GM21528 (cell line): ENCODE data around the gene ENAM.
"Not testable (repeated sequence)": the region's sequence is repeated elsewhere in the genome, so short reads cannot be mapped to it uniquely, and the experiment has no call there.

Source experiments
- ATAC-seq: cut with Tn5 transposase; IDR thresholded peaks from one replicate; pipeline ENCODE4 v1.9.1; 2021; ENCODE audit warnings: mild to moderate bottlenecking, moderate library complexity; ENCODE audit not compliant: unreplicated experiment, low FRiP score

Gene ENAM

GRCh38 chr4:70623323-70623722 is 5.2 kb upstream of the ENAM start:
- no peak for ATAC-seq

- no peak for ATAC-seq
Measured at GRCh38 chr4:70624226-70624793, 4.2 kb upstream of the ENAM start.

- no peak for ATAC-seq
Measured at GRCh38 chr4:70627620-70628019, 924 bp upstream of the ENAM start.

DNA sequence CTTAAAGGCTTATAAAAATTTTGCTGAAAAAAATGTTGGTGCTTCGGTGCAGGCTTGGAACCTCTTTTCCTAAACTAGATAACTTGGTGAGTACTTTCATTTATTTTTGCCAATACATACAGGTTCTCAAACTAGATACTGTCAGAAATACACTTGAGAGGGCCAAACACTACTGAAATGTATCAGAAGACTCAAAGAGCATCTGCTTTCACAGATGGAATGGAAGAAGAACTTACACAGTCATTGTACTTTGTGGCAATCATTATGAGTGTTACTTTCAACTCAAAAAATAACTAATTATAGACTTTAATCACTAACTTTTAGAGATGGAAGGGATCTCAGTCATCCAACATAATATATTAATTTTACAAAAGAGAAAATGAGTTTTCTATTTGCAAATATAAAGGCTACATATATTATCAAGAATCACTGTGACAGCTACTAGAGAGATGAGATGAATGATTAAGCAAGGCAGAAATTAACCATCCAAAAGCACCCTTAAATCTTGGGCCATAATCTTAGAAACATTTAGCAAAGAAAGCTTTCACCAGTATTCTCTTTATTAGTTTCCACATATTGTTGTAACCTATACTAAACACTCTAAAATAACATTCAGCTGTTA is 1.0 kb downstream of the ENAM start:
- no peak for ATAC-seq

DNA sequence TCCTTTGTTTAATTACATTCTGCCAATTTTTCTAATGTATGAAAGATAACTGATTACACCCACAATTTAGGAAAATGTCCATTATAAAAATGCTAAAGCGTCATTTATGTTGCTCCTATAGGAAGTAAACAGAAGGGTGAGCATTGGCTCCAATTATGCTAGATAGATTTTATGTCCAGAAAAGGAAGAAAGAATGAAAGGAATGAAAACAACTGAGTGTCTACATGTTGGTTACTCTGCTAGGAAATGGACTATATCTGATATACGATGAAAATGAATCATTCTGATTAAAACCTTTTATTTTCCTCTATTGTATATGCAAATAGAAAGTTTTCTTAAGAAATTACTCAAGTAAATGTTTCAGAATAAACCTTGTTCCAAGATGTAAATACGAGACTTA is 1.6 kb downstream of the ENAM start:
- no peak for ATAC-seq

- ATAC-seq = no peak
Measured at GRCh38 chr4:70632028-70632427, 3.5 kb downstream of the ENAM start.

DNA sequence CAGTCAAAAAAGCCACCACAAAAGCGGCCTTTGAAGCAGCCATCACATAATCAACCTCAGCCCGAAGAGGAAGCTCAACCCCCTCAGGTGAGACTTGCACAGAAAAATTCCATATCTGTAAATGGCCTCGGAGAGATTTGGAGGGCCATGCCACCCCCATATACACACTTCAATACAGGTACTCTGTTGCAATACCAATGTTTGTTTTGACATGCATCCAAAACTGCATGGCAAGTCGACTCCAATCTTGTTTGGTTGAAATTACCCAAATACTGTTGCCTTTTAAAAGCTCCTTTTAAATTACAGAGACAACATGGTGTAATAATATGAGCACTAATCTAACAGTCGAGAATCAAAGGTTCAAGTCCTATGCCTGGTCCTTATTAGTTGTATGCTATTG is 5.9 kb downstream of the ENAM start:
- no peak for ATAC-seq

- ATAC-seq = no peak
Measured at GRCh38 chr4:70637239-70637913, 8.8 kb downstream of the ENAM start.

DNA sequence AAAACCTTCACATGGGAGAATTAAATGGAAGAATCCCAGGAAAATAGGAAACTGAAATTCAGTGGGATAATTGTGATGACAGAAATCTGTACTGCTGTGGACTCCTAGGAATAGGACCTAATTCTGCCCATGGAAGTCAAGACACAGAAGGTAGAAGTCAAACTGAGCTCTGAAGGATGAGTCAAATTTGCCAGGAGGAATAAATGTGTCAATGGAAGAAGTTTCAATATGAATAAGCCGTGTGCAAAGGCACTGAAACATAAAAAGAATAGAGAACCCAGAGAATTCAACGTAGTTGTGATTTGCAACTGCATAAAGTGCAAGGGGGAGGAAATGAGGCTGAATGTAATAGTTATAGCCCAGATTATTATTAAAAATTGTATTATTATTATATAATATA is 11.6 kb downstream of the ENAM start:
- no peak for ATAC-seq

DNA sequence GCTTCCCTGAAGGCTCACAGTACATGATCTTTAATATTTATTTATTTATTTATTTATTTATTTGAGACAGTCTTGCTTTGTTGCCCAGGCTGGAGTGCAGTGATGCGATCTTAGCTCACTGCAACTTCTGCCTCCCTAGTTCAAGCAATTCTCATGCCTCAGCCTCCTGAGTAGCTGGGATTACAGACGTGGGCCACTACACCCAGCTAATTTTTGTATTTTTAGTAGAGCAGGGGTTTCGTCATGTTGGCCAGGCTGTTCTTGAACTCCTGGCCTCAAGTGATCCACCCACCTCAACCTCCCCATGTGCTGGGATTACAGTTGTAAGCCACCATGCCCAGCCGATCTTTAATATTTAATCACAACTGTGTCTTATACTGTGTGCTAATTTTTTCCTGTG is 22.2 kb downstream of the ENAM start:
- not testable (repeated sequence) for ATAC-seq

GRCh38 chr4:70651864-70652506 is 23.4 kb downstream of the ENAM start:
- ATAC-seq = no peak

- no peak for ATAC-seq
Measured at GRCh38 chr4:70654605-70655011, 26.1 kb downstream of the ENAM start.

- no peak for ATAC-seq
Measured at GRCh38 chr4:70657326-70657725, 28.8 kb downstream of the ENAM start.

GRCh38 chr4:70658418-70658817 is 29.9 kb downstream of the ENAM start:
- ATAC-seq = no peak

GRCh38 chr4:70660106-70660505 is 31.6 kb downstream of the ENAM start:
- ATAC-seq = no peak

DNA sequence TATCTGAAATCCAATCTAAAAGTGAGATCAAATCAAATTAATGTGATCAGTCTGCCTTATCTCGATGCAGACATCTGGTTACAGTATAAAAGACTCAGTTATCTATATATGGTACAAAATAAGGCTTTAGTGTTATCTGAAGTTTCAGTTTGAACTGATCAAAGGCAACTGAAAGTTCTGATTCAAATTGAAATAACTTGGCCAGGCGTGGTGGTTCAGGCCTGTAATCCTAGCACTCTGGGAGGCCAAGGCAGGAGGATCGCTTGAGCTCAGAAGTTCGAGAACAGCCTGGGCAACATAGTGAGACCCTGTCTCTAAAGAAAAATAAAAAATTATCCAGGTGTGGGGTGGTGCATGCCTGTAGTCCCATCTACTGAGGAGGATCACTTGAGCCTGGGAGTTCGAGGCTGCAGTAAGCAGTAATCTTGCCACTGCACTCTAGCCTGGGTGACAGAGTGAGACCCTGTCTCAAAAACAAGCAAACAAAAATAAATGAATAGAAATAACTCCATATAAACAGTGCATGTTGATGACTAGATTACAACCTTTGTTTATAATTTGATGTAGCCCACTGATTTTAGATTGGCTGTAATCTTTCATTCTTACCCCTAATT is 32.9 kb downstream of the ENAM start:
- peak; percentile 50 for ATAC-seq

DNA sequence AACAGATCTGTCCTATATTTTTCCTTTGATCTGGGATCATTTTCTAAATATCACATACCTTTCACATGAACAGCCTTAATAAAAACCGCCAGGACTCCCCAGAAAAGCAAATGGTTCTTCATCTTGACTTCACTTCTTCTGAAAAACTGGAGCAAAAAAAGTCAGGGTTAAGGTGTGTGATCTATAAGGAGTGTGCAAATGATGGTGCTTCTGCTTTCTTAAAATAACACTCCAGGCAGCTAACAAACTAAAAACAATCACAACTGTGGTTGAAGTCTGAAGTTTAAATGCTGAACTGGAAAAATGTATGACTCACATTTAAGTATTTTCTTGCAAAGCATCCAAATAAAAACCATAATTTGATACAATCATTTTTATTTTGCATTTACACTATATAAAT is 37.8 kb downstream of the ENAM start, which contains the start of gene JCHAIN:
Gene JCHAIN (minus strand): TSS at position 140 of the 400 bp plus-strand sequence. CDS start 18 bp downstream, at position 122.
- peak; percentile 55 for ATAC-seq

DNA sequence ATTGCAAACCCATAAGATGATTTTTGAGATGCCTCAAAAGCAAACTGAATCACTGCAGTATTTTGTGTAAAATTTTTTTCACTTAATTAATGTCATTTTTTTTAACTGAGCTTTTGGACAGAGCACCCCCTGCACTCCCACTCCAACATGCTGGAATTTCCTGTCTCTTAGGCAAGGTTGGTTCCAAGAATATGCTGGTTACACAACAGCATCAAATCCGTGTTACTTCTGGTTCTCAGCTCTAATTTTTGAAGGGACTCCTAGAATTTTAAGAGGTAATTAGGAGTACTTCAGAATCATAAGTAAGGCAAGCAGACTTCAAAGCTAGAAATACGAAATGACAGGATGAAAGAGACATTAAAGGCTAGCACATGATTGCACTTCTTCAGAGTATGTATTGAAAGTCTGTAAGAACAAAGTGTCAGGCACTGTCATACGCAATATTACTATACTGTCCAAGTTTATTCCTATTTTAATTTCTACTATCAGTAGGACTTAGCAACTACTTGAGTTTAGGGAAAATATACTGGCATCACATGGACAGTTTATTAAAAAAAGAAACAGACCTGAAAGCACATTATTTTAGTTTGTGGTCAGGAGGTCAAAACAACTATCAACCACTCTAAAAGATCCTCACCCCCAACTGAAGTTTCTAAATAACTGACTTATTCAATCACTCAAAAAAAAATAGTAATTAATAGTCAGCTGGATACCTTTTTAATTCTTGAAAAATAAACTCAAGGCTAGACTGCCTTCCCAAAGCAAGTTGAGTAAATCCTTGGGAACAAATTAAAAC is 39.4 kb downstream of the ENAM start:
- ATAC-seq = no peak

GRCh38 chr4:70670332-70671014 is 41.9 kb downstream of the ENAM start:
- ATAC-seq = no peak

DNA sequence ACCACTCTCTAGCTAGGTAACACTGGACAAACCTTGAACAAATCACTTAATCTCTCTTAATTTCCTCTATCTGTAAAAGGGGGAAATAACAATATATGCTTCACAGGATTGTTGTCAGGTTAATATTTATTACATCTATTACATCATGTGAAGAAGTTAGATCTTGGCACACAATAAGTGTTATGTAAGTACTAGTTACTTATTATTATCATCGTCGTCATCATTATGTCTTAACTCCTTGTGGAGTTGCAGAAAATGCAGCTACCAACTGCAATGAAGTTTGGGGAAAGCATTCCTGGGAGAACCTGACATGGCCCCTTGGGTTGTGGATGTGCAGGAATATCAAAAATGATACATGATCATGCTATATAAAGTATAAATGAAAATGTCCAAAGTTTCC is 42.5 kb downstream of the ENAM start:
- ATAC-seq = no peak
